Keratinocyte (primary cell): ENCODE data around the gene ARL13A.

ENCODE experiments used
- EZH2 ChIP-seq: IDR thresholded peaks from one replicate; pipeline ENCODE4 v1.6.1; 2012; ENCODE audit warnings: inconsistent platforms, mild to moderate bottlenecking, low read length, moderate library complexity
- TF ChIP-seq, protein P1 (sequence below), 3 experiments: IDR thresholded peaks in 1 of 3; conservative IDR thresholded peaks in 1 of 3; optimal IDR thresholded peaks in 1 of 3; 2 replicates in 2 of 3; 3 replicates in 1 of 3; pipeline versions ENCODE3 to v1.5.1; 2011; ENCODE audit warnings: low read length in 3 of 3, mild to moderate bottlenecking in 3 of 3, moderate library complexity in 2 of 3, control low read depth in 1 of 3, inconsistent platforms in 1 of 3; ENCODE audit not compliant: insufficient read depth in 2 of 3; ENCODE audit errors: extremely low read depth in 1 of 3

DNA sequence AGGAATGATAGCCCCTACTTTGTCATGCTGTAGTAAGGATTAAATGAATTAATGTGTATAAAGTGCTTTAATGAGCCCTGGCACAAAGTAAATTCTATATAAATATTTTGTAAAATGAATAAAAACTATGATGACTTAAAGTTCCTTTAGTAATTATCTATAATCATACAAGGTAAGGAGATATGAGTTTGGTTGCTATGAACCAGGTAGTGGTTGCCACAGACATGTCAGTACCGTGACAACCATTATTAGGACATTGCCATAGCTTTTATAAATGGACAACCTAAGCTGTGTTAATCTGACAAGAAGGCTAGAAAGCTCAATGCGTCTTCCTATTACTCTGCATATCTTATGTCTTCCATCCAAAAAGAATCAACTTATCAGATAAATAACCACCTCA, at the start of gene ARL13A:
- no peak for TF ChIP-seq EZH2
- TF ChIP-seq, protein P1, sequence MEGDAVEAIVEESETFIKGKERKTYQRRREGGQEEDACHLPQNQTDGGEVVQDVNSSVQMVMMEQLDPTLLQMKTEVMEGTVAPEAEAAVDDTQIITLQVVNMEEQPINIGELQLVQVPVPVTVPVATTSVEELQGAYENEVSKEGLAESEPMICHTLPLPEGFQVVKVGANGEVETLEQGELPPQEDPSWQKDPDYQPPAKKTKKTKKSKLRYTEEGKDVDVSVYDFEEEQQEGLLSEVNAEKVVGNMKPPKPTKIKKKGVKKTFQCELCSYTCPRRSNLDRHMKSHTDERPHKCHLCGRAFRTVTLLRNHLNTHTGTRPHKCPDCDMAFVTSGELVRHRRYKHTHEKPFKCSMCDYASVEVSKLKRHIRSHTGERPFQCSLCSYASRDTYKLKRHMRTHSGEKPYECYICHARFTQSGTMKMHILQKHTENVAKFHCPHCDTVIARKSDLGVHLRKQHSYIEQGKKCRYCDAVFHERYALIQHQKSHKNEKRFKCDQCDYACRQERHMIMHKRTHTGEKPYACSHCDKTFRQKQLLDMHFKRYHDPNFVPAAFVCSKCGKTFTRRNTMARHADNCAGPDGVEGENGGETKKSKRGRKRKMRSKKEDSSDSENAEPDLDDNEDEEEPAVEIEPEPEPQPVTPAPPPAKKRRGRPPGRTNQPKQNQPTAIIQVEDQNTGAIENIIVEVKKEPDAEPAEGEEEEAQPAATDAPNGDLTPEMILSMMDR (optimal IDR thresholded peaks at IDR 0.05 in 1 of 3, IDR thresholded peaks at IDR 0.05 in 1 of 3, conservative IDR thresholded peaks at IDR 0.05 in 1 of 3; ENCODE audit: extremely low read depth in 1 of 3, insufficient read depth in 2 of 3, low read length in 3 of 3): no peak
